HG03521 (cell line): ENCODE results near the gene SUMO1.

Experiments used
- ATAC-seq: cut with Tn5 transposase; IDR thresholded peaks from one replicate; pipeline ENCODE4 v1.9.1; 2021; ENCODE audit warnings: mild to moderate bottlenecking, moderate library complexity; ENCODE audit not compliant: unreplicated experiment

SUMO1 gene

DNA sequence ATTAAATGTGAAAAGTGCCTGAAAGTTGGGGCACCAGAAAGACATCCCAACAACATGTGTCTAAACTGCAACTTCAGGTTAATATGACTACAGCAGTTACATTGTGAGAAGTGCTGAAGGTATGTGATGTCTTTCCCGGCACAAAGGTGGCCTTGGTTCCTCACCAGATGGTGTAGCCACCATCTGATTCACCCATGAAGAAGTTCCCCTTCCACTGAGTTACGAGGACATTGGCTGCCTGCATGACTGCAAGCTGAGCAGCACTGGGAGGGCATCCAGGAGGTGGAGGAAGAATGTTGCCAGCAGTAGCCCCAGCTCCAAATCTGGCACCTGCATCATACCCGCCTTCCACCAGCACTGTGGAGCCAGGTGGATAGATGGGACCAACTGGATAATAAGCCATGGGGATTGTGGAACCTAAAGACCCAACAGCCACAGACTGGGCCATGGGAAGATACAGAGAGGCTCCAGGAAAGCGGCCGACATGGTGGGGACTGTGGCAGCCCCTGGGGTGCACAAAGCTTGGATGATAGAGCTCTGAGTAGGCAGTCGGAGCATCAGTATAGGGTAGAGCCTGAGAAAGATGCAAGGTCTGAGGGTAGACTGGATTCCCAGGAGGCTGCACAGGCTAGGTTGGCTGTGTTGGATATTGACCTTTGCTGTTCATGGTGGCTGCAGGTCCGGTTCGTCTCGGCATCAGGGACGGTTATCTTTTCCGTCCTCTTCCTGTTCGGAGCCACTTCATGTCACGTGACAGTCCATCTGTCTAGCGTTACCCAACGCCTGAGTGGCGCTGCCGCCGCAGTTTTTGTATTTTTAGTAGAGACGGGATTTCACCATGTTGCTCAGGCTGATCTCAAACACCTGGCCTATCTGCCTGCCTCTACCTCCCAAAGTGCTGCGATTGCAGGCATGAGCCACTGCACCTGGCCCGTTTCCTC is 36.9 kb downstream of the SUMO1 start:
- no peak for ATAC-seq

DNA sequence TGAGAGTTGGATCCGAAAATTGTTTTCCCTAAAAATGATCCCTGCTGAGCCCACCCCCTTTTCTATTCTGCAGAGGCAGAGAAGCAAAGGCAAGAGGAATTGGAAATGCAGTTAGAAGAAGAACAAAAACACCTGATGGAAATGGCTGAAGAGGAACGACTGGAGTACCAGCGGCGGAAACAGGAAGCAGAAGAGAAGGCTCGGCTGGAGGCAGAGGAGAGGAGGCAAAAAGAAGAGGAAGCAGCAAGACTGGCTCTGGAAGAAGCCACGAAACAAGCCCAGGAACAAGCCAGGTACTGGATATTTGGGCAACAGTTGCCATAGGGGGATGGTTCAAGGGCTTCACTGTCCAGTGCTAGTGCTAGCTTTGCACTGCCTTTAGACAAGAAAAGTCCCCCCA is 41.7 kb downstream of the SUMO1 start:
- no peak for ATAC-seq

DNA sequence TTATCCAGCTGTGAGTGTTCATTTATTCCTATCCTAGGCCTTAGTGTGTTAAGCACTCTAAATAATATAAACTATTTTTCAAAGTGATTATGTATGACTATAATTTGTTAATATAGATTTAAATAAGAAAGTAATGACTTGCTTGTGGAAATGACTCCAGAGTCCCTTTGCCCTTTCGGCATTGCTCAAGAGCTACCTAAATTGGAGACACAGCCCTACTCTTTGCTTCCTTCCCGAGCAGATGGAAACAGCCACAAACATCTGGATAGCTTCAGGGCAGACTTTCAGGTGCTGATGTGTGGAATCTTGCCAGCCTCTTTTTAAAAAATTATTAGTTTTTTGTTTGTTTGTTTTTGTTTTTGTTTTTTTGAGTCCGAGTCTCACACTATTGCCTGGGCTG is 44.0 kb downstream of the SUMO1 start:
- ATAC-seq = no peak

DNA sequence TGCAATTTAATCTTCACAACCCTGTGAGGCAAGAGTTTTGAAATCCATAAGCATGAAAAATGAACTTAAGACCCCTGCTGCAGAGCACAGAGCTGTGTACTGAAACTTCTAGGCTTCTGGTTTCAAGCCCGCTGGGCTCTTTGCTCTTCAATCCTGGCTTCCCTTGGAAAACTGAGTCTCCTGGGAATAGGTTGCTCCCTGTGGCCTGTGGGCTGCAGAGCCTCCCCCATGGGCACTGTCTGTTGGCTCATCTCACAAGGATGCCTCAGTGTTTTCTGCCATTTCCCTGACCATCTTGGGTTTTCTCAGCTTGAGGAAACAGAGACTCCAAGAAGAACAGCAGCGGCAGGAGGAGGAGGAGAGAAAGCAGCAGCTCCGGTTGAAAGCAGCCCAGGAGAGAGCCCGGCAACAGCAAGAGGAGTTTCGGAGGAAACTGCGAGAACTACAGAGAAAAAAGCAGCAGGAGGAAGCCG is 44.5 kb downstream of the SUMO1 start:
- no peak for ATAC-seq

DNA sequence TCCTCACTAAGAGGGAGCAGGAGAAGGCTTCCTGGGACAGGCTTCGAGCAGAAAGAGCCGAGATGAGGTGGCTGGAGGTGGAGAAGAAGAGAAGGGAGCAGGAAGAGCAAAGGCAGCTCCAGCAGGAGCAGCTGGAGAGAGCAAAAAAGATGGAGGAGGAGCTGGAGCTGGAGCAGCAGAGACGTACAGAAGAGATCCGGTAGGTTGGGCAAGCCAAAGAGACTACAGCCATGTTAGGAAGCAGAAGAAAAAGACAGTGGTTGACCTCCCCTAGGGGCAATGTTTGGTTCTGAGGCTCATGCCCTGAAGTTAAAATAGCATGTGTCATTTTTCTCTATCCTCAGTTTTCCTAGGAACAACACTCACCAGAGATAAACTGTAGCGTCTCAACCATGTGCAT is 45.1 kb downstream of the SUMO1 start:
- no peak for ATAC-seq

DNA sequence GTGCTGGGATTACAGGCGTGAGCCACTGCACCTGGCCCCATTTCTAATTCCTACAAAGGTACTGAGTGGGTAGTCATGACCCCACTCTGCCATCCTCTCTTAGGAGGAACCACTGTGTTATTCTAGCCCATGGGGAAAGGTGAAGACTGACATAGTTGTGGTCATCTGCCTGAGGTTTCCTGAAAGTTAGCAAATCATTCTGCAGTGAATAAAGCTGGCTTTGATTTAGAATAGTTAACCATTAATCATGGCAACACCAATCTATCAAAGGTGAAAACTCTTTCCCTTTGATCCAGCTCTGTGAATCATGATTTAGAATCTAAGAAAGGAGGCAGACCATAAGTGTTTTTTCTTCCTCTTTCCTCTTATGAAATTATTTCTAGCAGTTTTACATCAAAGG is 50.8 kb downstream of the SUMO1 start:
- no peak for ATAC-seq

DNA sequence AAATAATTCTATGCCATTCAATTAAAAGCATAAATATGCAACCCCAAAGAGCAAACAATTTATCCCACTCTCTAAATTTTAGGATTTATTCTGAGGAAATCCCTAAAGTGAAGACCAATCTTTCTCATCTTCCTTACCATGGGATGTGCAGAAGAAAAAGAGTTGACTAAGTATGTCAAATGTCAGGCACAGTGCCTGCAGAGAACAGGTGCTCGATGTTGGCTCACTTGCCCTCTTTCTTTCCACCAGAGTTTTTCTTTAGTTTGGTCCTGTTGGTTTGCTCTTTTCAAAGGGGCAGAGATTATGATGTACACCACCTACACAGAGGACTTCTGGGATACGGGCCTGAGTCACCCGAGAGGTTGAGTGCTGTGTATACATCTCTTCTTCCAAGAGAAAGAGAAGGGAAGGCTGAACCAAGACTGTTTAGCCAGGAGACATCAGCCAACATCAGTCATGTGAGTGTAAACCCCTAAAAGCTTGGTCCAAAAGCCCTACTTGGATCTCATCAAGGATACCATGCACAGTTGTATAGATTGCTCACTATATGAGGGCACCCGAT is 51.7 kb downstream of the SUMO1 start:
- no peak for ATAC-seq

DNA sequence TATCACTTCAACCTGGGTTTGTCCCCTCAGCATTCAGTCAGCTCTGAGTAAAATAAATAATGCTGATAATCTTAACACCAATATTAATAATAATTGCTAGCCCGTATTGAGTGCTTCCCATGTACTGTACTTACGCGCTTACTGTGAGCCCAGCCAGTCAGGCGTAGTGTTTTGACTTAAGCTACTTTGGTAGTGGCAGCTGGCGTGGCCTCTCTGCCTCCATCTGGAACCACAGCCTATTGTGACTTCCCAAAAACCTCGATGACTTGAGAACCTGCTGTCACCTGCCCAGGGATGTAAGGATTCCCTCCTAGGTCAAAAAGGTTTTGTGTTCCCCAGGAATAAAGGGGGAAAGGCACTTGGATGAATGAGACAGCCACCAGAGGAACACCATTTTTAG is 53.2 kb downstream of the SUMO1 start:
- no peak for ATAC-seq

DNA sequence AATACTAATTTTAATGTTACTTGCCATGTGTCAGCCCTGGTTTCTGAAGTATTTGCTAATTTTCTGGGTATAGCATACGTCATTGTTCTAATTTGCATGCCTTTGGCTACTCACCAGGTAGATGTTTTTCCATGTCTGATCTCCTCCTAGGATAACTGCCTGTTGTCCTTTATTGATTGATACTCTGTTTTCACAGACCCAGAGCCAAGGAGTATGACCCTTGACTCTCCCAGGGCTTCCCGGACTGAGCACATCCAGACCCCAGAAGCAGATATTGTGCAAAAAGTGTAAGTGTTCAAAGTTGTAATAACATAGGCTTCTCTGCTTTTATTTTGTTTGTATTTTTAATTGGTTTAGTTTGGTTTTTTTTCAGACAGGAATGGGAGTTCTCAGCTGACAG is 53.8 kb downstream of the SUMO1 start:
- ATAC-seq = no peak

DNA sequence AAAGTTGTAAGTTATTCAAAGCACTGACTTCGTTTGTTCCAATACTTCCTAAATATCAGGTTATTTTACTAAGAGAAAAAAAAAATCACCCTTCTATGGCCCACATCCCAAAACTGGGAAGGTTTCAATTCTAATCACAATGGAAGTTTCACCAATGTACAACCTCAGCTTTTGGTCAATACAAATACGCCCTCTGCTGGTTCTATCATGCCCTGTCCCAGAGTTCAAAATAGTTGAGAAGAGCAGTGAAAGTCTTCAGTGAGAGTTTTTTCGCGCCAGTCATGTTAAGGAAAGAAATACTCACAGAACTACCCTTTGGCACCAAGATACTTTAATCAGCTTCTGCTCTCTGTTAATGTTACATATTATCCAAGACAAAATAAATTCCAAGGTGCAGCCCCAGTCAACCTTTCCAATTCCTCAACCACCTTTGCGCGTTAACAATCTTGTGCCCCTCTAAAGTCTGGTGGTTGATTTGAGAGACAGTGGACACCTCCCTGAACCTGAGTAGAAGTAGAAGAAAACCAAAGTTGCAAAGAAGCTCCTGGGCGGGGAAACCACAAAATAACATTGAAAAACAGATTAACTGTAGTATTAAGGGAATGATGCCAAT is 59.9 kb downstream of the SUMO1 start:
- no peak for ATAC-seq

DNA sequence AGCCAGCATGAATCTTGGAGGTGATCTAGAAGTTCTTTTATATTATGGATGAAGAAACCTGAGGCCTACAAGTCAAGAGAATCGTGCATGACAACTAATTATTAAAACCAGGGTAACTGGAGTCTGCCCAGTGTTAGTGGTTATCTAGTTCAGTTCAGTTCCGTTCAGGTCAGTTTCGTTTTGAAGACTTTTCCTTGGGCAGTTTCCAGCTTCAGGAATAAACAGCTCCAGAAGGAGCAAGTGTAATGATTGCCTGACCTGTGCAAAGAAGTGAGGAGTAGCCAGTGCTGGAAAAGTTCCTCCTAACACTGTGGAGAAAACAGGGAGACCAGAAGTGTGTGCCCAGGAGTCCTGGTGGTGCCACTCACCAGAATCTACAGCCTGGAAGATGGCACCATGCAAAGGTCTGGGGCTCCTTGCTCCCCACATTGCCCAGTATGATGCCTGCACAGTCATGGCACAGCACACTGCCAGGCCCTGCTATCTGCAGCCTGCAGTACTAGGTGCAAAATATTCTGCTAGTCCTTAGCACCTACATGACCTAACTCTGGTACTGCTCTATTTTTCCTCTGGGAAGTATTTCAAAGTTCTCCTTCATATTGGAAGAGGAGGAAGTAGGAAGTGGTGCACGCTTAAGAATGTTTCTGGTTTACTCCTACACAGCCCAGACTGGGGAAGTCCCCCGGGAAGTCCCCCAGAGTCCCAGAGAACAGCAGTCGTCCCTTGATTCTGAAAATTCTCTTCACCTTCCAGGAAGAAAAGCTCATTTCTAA is 65.8 kb downstream of the SUMO1 start:
- no peak for ATAC-seq

DNA sequence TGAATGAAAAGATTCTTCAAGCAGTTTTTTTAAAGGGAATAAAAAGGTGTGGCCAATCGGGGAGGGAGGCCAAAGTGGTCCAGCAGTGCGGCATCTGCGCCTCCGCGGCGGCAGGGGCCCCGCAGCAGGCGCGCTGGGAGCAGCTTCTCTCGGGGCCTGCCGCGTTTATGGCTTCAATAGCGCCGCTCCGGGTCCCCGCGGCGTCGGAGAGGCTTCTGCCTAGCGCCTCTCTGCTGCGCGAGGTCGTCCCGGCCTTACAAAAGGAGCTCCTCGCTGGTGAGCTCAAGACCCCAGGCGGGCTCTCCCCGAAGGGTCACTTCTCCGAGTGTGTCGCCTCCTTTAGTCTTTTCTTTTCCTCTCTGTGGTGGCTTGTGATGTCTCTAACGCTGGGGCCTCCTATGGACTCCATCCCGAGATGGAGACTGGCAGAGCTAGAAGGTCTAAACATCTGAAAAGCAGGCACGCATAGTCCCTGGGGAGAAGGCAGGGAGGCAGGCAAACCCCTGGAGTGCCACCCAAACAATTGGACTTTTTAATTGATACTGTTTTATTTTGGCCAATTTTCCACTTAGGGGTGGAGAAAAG is 67.1 kb downstream of the SUMO1 start:
- ATAC-seq = no peak

DNA sequence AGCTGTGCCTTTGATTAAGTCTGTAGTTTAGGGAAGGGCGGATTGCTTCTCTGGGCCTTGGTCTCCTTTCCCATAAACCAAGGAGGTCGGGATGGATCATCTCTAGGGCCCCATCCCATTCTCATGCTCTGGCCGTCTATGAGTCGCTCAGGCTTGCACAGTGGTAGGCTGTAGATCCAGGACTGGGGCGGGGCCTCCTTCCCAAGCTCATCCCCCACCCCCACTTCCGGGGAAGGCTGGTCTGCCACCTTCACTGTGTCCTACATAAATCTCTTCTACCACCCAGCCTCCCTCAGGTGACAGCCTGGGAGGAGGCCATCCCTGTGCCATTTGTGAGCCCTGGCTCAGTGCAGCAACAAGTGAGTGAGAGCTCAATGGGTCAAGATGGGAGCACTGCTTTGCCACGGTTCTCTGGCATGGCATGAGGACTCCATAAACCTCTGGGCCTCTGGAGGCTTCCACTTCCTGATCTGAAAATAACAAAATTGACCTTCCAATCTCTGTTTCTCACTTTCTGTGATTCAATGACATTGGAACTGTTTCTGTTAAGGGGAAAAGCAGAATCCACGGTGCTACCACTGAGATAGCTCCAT is 68.5 kb downstream of the SUMO1 start:
- ATAC-seq = no peak

DNA sequence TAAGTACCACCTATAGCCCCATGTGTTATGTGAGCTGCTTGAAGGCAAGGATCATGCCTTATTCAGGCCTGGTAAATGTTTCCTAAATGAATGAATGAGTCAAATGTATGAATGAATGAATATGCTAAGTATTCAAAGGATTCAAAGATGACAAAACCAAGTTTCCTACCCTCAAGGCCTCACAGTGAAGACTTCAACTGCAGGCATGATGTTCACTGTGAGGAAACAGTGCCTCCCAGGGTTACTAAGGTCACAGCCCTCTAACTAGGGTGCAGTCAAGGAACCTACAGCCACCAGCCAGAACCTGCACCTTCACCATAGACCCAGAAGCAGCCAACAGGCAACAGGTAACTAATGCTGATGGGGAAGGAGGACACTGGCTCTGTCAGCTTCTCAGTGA is 69.3 kb downstream of the SUMO1 start:
- no peak for ATAC-seq

DNA sequence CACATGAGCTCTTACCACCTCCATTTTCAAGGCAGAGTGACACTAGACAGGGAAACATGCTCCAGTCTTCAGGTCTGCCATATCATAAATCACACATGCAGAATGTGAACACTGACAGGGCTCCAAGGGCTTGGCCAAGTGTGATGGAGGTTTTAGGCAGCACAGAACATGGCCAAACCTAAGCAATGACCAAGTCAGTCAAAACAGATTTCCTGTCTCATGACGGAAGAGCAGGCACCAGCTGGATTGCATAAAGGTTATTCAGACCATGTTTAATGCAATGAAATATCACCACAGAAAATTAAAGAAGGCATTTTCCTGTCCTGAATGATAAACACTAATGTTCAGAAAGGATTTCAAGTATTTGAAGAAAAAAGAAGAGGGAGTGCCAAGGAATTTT is 72.5 kb downstream of the SUMO1 start:
- no peak for ATAC-seq

DNA sequence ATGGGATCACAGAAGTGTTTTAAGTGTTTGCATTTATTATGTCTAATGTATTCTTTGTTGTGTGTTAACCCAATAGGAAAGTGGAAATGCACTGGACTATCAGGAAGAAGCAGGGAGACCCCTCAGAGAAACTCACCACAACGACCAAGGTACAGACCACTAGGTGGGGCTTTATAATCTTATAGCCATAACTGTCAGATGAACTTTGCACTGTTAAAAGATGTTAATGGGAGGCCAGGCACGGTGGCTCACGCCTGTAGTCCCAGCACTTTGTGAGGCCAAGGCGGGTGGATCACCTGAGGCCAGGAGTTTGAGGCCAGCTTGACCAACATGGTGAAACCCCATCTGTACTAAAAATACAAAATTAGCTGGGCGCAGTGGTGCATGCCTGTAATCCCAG is 73.2 kb downstream of the SUMO1 start:
- ATAC-seq = no peak

DNA sequence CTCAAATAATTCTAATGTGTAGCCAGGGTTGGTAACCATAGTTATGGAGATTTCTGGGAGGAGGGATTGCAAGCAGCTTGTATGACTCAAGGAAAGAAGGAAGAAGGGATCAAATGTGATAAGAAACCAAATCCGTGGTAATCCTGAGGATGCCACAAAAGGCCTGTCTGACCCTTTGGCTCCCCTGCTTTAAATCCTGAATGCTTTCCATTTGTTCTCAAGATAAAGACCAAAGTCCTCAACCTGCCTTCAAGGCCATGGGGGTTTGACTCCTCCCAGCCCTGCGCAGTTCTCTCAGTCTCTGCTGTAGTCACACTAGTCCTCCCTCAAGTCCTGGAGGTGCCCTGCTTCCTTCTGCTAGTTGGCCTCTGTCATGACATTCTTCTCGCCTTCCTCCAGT is 74.0 kb downstream of the SUMO1 start:
- ATAC-seq = no peak

DNA sequence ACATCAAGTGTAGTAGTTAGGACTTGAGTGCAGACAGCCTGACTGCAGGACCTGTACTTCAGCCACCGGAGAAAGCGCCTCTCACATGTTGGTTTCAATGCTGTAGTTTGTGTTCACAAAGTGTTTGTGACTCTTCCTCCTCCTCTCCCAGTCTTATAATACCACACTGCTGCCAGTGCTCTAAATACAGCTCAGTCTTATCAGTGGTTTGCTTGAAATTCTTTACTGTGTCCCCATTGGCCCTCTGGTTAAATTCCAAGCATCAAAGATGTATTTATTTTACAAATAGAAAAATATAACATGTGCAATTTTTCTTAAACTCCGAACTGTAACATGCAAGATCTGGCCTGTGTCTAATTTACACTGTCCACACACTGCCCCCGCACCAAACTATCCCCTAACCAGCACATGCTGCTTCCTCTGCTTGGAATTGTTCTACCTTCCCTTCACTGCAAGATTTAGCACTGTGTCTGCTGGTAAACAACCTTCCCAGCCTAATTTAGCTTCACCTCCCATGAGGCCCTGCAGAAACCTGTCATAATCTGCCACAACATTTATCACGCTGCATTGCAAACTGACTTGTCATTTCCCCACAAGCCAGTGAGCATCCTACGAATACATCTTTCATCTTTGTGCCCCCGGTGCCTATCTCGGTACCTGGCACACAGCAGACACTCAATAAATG is 77.1 kb downstream of the SUMO1 start:
- no peak for ATAC-seq

DNA sequence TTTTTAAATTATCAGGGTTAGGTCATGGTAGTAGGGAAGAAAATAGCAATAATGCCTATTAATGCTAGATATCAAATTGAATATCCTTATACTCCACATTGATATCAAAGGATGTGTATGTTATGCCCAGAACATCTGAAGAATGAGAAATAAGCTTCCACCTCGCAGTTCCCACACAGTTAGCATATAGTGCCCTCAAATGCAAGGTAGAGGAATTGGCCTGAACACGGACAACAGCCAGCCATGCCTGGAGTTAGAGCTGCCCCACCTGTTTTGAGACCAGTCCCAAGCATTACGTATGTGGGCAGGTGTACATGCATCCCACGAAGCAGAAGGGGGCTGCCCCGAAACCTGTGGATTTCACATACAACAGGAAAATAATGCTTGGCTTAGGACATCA is 79.6 kb downstream of the SUMO1 start:
- ATAC-seq = no peak
